ENCODE measurements around the gene NXT1. TPM values are rescaled to one million over a fixed set of nuclear protein-coding genes. Genes with fewer than 3 reads are reported as not detected.

Gene NXT1
- total and polyA plus RNA-seq, 11 donors, result 4.2 to 20.1 (median 9.1) TPM

GRCh38 chr20:23370873-23371272 is 20.3 kb downstream of the NXT1 start:
- Histone ChIP-seq H3K27ac (no peak overlapping the region), H3K36me3 (peaks cover 0 to 99% (median 87%) of the 10 kb centered on the region in 9 donors), H3K9me3 (no peaks in the 10 kb centered on the region), H3K4me3 (no peak overlapping the region), H3K4me1 (peaks cover 0 to 33% (median 21%) of the 10 kb centered on the region in 12 donors), H3K27me3 (no peaks in the 10 kb centered on the region)
- DNase-seq (no peak), ATAC-seq (no peak)
- TF ChIP-seq, protein P1, sequence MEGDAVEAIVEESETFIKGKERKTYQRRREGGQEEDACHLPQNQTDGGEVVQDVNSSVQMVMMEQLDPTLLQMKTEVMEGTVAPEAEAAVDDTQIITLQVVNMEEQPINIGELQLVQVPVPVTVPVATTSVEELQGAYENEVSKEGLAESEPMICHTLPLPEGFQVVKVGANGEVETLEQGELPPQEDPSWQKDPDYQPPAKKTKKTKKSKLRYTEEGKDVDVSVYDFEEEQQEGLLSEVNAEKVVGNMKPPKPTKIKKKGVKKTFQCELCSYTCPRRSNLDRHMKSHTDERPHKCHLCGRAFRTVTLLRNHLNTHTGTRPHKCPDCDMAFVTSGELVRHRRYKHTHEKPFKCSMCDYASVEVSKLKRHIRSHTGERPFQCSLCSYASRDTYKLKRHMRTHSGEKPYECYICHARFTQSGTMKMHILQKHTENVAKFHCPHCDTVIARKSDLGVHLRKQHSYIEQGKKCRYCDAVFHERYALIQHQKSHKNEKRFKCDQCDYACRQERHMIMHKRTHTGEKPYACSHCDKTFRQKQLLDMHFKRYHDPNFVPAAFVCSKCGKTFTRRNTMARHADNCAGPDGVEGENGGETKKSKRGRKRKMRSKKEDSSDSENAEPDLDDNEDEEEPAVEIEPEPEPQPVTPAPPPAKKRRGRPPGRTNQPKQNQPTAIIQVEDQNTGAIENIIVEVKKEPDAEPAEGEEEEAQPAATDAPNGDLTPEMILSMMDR (IDR thresholded peaks at IDR 0.05), result no peak
- 64 to 95% (median 85%) methylated on average over 3 of the region's 3 CpGs for WGBS, 4 donors
- intact Hi-C loops (cut with DNase I), result no loop called here

DNA sequence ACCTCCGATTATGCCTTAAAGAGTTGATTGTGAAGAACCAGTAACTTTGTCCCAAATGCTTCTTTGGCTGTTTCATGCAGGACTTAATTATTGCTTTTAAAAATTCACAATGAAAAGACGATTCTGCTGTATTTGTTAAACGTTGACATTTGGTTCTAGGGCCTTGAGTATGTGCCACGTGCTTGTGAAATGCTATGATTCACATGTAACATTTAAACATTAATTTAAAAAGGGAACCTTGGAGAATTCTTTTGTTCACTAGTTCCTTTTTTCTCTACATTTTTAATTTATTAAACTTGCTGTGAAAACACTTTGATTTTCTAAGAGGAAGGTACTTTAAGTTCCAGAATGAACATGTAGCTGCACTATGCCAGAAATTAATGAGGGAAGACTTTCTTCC is 20.9 kb downstream of the NXT1 start:
- intact Hi-C loops (cut with DNase I), result no loop called here

GRCh38 chr20:23374441-23374840 is 23.9 kb downstream of the NXT1 start:
- Histone ChIP-seq H3K9me3 (no peaks in the 10 kb centered on the region), H3K27ac (peak overlapping the region in 1 of 12 donors; percentile 4), H3K4me1 (peaks cover 0 to 4% (median 0%) of the 10 kb centered on the region in 12 donors), H3K36me3 (peaks cover 0 to 100% (median 91%) of the 10 kb centered on the region in 9 donors), H3K27me3 (no peaks in the 10 kb centered on the region), H3K4me3 (no peak overlapping the region)
- intact Hi-C loops (cut with DNase I), result no loop called here
- peak in 1 of 5 donors; percentile 29 for DNase-seq
- TF ChIP-seq, protein P1 (IDR thresholded peaks at IDR 0.05), result no peak
- no peak for TF ChIP-seq POLR2A (IDR thresholded peaks at IDR 0.05)
- ATAC-seq, result peak in 3 of 4 donors; percentile 47 to 74 (median 49)
- WGBS, 4 donors, result 79 to 88% (median 85%) methylated on average over 5 of the region's 5 CpGs

More for the DNA sequence above, 20.9 kb downstream of the NXT1 start:
- ATAC-seq, result no peak
- Histone ChIP-seq H3K4me3 (no peak overlapping the region), H3K4me1 (peaks cover 0 to 27% (median 15%) of the 10 kb centered on the region in 12 donors), H3K9me3 (no peaks in the 10 kb centered on the region), H3K36me3 (peaks cover 0 to 99% (median 91%) of the 10 kb centered on the region in 9 donors), H3K27me3 (no peaks in the 10 kb centered on the region), H3K27ac (peak overlapping the region in 1 of 12 donors; percentile 51)
- TF ChIP-seq, protein P1 (IDR thresholded peaks at IDR 0.05), result no peak
- no peak for TF ChIP-seq POLR2A (IDR thresholded peaks at IDR 0.05)
- WGBS, 4 donors, result 74 to 85% (median 82%) methylated on average over 4 of the region's 4 CpGs
- no peak for DNase-seq

- intact Hi-C loops (cut with DNase I), result no loop called here
- ATAC-seq (no peak), DNase-seq (no peak)
- Histone ChIP-seq H3K4me3 (no peak overlapping the region), H3K27me3 (no peaks in the 10 kb centered on the region), H3K36me3 (peaks cover 0 to 100% (median 90%) of the 10 kb centered on the region in 9 donors), H3K9me3 (no peaks in the 10 kb centered on the region), H3K27ac (no peak overlapping the region), H3K4me1 (peaks cover 0 to 4% (median 0%) of the 10 kb centered on the region in 12 donors)
- TF ChIP-seq, protein P1 (IDR thresholded peaks at IDR 0.05), result no peak
- TF ChIP-seq POLR2A (IDR thresholded peaks at IDR 0.05), result no peak
- WGBS, 4 donors, result 86 to 93% (median 89%) methylated on average over 5 of the region's 5 CpGs
Observed at GRCh38 chr20:23375827-23376226, 25.2 kb downstream of the NXT1 start.

Data from heart left ventricle (tissue), 16 donors.